Measurements from ENCODE around the gene CELA2B. TPM values are rescaled to one million over a fixed set of nuclear protein-coding genes. Genes with fewer than 3 reads are reported as not detected.

Gene CELA2B
- total and polyA plus RNA-seq, 2 of the 8 experiments (the other 6 are each of a cell fraction or from before 2014, with no cell fraction given), result not detected

DNA sequence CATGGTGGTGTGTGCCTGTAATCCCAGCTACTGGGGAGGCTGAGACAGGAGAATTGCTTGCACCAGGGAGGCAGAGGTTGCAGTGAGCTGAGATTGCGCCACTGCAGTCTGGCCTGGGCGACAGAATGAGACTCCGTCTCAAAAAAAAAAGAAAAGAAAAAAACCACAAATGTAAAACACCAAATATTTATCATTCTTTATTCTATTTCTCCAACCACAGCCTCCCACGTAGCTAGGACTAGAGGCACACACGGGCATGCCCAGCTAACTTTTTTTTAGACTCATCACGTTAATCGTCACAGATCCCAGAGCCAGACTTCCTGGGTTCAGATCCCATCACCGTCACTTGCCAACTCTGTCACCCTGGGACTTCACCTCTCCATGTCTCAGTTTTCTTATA lies 64.3 kb downstream of the CELA2B start:
- Histone ChIP-seq H3K9ac (replicated peaks in 1 of 4; ENCODE audit: extremely low read depth in 1 of 4, low read depth in 3 of 4, low read length in 3 of 4) (no peak overlapping the region), H3K9me3 (ENCODE audit: insufficient read depth in 2 of 2, low read depth in 1 of 2, low read length in 1 of 2) (no peaks in the 10 kb centered on the region), H2BK15ac (ENCODE audit: low read length) (no peak overlapping the region), H4K91ac (replicated peaks; ENCODE audit: insufficient read length, low read length) (no peak overlapping the region), H3K23me2 (ENCODE audit: low read depth, low read length) (no peaks in the 10 kb centered on the region), H3K23ac (ENCODE audit: insufficient read length) (no peak overlapping the region), H3K79me2 (ENCODE audit: control insufficient read depth in 1 of 2, insufficient read depth in 2 of 2, low read length in 2 of 2) (no peaks in the 10 kb centered on the region), H3K27ac (ENCODE audit: low read depth, low read length) (no peak overlapping the region), H4K20me1 (replicated peaks in 1 of 2; ENCODE audit: control insufficient read depth in 1 of 2, insufficient read depth in 2 of 2, low read length in 2 of 2) (no peaks in the 10 kb centered on the region), H3K4me1 (replicated peaks in 1 of 4; ENCODE audit: control insufficient read depth in 3 of 4, insufficient read depth in 4 of 4, low read length in 3 of 4) (no peaks in the 10 kb centered on the region), H3K36me3 (ENCODE audit: control insufficient read depth in 2 of 4, insufficient read depth in 4 of 4, low read length in 3 of 4) (peaks cover 4 to 59% (median 23%) of the 10 kb centered on the region in 4 experiments), H3K18ac (ENCODE audit: extremely low read depth, low read length) (no peak overlapping the region), H2AFZ (ENCODE audit: low read length) (no peak overlapping the region), H2BK12ac (ENCODE audit: low read depth, low read length) (no peak overlapping the region), H2BK120ac (replicated peaks; ENCODE audit: low read depth, low read length) (no peak overlapping the region), H2BK5ac (ENCODE audit: low read depth, low read length) (no peak overlapping the region), H3K79me1 (ENCODE audit: low read depth, low read length) (no peaks in the 10 kb centered on the region), H3K4ac (replicated peaks; ENCODE audit: insufficient read length, low read depth, low read length) (no peak overlapping the region), H2AK5ac (ENCODE audit: low read depth, low read length) (no peak overlapping the region), H3K14ac (ENCODE audit: insufficient read length) (no peak overlapping the region), H3K27me3 (replicated peaks in 1 of 4; ENCODE audit: control insufficient read depth in 3 of 4, extremely low read depth in 1 of 4, insufficient read depth in 3 of 4, low read length in 3 of 4) (no peaks in the 10 kb centered on the region), H2BK20ac (ENCODE audit: low read length) (no peak overlapping the region), H3K4me2 (ENCODE audit: insufficient read depth in 1 of 2, low read depth in 2 of 2, low read length in 2 of 2) (no peak overlapping the region), H3K4me3 (ENCODE audit: extremely low read depth in 1 of 4, insufficient read depth in 2 of 4, low read depth in 3 of 4, low read length in 4 of 4) (no peak overlapping the region), H4K8ac (ENCODE audit: extremely low read depth, insufficient read depth, low read length) (no peak overlapping the region), H4K5ac (ENCODE audit: insufficient read length, low read depth, low read length) (no peak overlapping the region), H3K56ac (replicated peaks; ENCODE audit: insufficient read length, low read depth, low read length) (no peak overlapping the region)
- ChIA-PET CTCF (ENCODE audit: partially characterized antibody) (interaction anchor here (0.6 kb wide), 1 partner anchor 1535 kb away, joined by 3 read pairs; no protein-coding TSS in a partner anchor), POLR2A (ENCODE audit: partially characterized antibody) (no interaction called here)
- WGBS, 2 experiments (ENCODE audit: extremely low coverage in 1 of 2, insufficient coverage in 1 of 2, insufficient read length in 1 of 2, insufficient replicate concordance in 2 of 2, low coverage in 1 of 2, low lambda C conversion rate in 2 of 2, missing lambda C conversion rate in 1 of 2), result 94% methylated on average over 8 of the region's 8 CpGs; no CpG with 5 or more reads in 1 of the 2 experiments
- DNase-seq (ENCODE audit: low read depth in 1 of 2, low spot score in 2 of 2) (no peak), FAIRE-seq (no peak)
- no peak for TF ChIP-seq POU5F1 (IDR thresholded peaks at IDR 0.05; ENCODE audit: low read depth, low read length)
- no peak for TF ChIP-seq TAF1 (IDR thresholded peaks at IDR 0.05; ENCODE audit: low read depth, low read length)
- no peak for TF ChIP-seq SRF (IDR thresholded peaks at IDR 0.05; ENCODE audit: low read depth, low read length)
- TF ChIP-seq RBBP5 (IDR thresholded peaks at IDR 0.05; ENCODE audit: borderline replicate concordance, low read depth, low read length), result no peak
- TF ChIP-seq JUND (IDR thresholded peaks at IDR 0.05; ENCODE audit: low read length), result no peak
- TF ChIP-seq CBX8 (IDR thresholded peaks at IDR 0.05; ENCODE audit: borderline replicate concordance, low read depth, low read length), result no peak
- TF ChIP-seq BACH1 (IDR thresholded peaks at IDR 0.05; ENCODE audit: low read length), result no peak
- no peak for TF ChIP-seq POLR2A (IDR thresholded peaks at IDR 0.05; ENCODE audit: control extremely low read depth in 1 of 2, low read depth in 2 of 2, low read length in 2 of 2)
- no peak for TF ChIP-seq ZNF274 (IDR thresholded peaks at IDR 0.05; ENCODE audit: borderline replicate concordance, extremely low read depth, low read length)
- no peak for TF ChIP-seq TBP (IDR thresholded peaks at IDR 0.05; ENCODE audit: low read depth, low read length)
- TF ChIP-seq ASH2L (IDR thresholded peaks at IDR 0.05; ENCODE audit: low read length), result no peak
- TF ChIP-seq SUZ12 (IDR thresholded peaks at IDR 0.05; ENCODE audit: low read length), result no peak
- TF ChIP-seq, protein P1, sequence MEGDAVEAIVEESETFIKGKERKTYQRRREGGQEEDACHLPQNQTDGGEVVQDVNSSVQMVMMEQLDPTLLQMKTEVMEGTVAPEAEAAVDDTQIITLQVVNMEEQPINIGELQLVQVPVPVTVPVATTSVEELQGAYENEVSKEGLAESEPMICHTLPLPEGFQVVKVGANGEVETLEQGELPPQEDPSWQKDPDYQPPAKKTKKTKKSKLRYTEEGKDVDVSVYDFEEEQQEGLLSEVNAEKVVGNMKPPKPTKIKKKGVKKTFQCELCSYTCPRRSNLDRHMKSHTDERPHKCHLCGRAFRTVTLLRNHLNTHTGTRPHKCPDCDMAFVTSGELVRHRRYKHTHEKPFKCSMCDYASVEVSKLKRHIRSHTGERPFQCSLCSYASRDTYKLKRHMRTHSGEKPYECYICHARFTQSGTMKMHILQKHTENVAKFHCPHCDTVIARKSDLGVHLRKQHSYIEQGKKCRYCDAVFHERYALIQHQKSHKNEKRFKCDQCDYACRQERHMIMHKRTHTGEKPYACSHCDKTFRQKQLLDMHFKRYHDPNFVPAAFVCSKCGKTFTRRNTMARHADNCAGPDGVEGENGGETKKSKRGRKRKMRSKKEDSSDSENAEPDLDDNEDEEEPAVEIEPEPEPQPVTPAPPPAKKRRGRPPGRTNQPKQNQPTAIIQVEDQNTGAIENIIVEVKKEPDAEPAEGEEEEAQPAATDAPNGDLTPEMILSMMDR (IDR thresholded peaks at IDR 0.05; ENCODE audit: control extremely low read depth in 1 of 3, insufficient read depth in 1 of 3, low read depth in 1 of 3, low read length in 3 of 3), result no peak
- no peak for TF ChIP-seq NRF1 (IDR thresholded peaks at IDR 0.05; ENCODE audit: low read depth, low read length)

Measured in H1 (cell line).